SK-MEL-5 (cell line): Measurements from ENCODE around the gene MORC1. TPM values are rescaled to one million over a fixed set of nuclear protein-coding genes. Genes with fewer than 3 reads are reported as not detected.
A peak's percentile ranks its signal among the peaks of the same experiment; 100 is the strongest.
"Not testable (repeated sequence)": the region's sequence is repeated elsewhere in the genome, so short reads cannot be mapped to it uniquely, and the experiment has no call there.

Source experiments
- DNase-seq: peaks from one replicate; pipeline ENCODE4 v3.0.0-alpha.2; 2016; ENCODE audit warnings: low read depth, low spot score
- in situ Hi-C: cut with HindIII; loops from 2 replicates; pipeline ENCODE4 v1.10.0; 2016; ENCODE audit warnings: low sequenced_read_pairs, high pct_unique_total_duplicates, low pct_unique_long_range_greater_than_20kb
- total RNA-seq: library from RNA; depleted of rRNA; stranded (reverse); fragments of >200 nt; shearing (Covaris generic); gene quantifications from 2 replicates; pipeline ENCODE4 v1.2.3, GENCODE V29; 2014

Gene MORC1
- total RNA-seq, 1 experiment from 2014 or later, result 0.11 TPM

DNA sequence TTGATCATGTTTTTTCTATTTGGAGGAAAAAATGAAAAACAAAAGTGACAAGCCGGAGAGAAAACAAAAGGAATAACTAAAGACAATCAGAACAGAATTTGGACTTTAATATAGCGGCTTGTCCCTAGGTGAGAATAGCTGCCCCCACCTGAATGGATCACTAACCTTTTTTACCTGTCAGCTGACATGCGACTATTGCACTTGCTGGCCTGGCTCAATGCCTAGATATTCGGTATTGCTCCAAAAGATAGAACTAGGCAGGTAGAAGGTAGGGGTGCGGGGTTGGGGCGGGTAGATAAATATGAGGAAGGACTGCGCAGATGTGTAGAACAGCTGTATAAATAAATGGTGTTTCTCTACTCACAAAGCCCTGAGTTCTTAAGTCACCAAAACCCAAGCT lies 650 bp upstream of the MORC1 start:
- no peak for DNase-seq
- in situ Hi-C loops, result no loop called here

DNA sequence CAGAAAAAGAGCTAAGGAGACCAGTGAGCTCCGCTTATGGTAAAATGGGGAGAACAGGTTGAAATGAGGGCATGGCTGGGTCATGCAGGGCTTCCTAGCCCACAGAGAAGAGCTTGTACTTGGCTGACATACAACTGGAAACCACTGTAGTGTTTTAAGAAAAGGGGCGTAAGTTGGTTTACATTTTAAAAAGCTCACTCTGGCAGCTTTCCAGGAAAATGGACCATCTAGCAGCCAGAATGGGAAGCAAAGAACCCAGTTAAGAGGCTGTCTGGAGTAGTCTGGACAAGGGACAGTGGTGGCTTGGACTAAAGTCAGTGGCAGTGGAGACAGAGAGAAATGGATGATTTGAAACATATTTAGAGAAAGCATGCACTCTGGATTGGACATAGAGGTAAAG lies 1.9 kb downstream of the MORC1 start:
- in situ Hi-C loops, result no loop called here
- DNase-seq, result no peak

DNA sequence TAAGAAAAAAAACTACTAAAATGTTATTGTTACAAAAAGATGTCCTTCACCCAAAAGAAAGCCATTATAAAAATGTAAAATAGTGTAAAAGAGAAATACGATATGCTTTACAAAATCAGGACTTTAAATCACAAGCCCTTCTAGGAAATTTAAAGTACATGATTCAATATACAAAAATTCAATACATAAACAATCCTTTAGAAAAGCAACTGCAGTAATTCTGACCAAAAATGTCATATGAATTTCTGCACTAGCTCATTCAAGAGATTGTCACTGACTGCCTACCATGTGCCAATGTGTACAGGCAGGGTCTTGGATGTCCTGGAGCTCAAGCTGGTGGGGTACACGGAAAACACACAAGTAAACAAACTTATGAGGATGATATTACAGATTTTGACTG lies 2.5 kb downstream of the MORC1 start:
- no peak for DNase-seq
- in situ Hi-C loops, result no loop called here

DNA sequence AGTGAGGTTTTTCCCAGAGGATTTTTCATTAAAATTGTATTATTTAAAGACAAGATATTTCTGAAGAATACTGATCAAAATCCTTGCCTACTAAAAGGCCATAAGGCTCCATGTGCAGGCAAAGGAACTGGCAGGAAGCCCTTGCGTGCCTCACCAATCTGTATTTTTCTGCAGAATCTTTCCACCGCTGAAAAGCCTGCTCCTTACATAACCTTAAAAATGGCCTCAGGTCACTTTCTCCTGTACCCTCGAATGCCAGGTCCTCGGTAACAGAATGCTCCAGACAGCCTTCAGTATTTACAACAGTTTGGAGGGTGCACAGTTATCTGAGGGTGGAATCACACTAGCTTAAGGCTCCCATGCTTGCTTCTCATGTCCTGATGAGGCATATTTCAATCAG lies 3.2 kb downstream of the MORC1 start:
- no peak for DNase-seq
- in situ Hi-C loops, result no loop called here

DNA sequence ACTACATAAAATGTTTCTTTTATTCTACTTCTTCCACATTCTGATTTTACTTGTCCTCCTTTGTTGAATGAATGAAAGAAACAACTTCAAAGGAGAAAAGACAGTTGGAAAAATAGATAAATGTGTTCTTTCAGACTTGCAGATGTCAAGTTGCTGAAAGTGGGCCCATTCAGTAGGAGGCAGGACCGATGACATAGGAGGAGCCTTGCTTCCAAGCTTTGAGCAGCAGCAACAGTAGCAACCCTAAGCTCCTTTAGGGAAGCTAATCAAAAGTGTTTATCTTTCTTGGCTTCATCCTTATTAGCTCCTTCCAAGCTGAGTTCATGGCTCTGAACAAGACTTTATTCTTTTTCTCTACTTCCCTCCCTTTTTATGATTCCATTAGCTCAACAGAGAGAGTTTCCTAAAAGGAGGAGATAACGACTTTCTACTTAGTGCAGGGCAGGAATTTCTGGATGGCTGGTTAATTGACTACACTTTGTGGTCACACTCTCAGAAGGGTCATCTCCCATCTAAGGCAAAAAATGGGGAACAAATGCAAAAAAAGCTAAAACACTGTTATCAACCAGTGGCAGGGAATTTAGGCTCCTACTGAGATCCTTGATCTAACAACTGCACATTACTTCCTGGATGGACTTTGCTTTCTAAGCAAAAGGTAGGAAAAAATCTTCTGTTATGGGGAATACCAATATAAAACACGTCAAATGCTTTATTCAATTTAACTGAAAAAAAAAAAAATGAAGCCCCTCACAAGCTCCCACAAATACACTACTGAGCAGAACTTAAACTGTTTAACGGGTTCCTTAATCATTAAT lies 4.8 kb downstream of the MORC1 start:
- in situ Hi-C loops, result no loop called here
- DNase-seq, result no peak

DNA sequence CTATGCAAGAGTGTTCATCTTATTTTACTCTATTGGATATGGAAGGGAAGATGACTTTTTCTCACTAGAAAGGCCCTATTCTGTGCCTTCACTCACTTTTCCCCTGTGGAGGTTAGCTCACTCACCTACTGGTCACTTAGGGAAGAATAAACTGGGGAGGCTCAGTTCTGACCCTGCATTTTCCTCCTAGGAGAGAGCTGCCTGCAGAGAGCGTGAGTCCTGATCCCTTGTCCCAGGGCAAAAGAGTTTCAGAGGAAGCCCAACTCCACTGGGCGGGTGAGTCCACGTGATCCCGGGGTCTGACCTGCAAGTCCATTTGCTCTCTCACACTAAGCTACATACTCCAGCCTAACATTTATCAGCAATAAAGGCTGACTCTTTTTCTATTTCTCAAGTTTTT lies 8.4 kb downstream of the MORC1 start:
- no peak for DNase-seq
- in situ Hi-C loops, result no loop called here

DNA sequence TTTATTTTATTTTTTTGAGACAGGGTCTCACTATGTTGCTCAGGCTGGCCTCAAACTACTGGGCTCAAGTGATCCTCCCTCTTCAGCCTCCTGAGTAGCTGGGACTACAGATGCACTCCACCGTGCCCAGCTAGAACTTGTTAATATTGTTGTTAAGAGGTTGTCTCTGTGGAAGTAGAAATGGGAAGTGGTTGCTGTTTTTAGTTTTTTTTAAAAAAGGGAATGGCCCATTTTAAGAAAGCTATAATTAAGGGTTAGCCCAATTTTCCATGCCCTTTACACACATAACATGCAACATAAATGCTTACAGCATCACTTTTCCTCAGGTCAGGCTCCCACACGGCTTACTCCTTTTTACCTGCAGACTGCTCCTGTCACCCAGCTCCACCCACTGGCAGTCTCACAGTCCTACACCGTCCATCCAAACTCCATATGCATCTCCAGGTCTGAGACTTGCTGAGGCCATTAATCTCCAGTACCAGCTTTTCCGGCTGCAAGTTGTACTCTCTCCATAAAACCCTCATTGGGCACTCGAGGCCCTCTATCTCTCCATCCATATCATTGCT lies 19.8 kb downstream of the MORC1 start:
- in situ Hi-C loops, result no loop called here

DNA sequence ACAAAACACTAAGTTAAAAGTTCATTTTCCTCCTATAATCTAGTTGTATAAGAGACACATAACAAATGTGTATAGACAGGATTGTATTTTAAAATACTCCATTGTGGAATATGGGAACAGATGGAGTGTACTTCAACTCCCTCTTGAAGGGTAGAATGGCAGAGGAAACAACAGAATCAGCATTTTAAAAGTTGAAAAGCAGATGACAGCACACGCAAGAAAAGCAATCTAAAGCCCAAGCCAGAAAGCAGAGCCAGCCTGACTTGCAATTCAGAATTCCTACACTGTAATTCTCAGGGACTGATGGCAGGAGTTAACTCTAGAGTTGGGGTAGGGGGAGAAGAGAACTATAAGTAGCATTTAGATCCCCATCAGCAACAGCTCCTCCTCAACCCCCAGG lies 22.8 kb downstream of the MORC1 start:
- in situ Hi-C loops, result no loop called here
- no peak for DNase-seq

More for the DNA sequence above, 19.8 kb downstream of the MORC1 start:
- DNase-seq, result peak; percentile 20

DNA sequence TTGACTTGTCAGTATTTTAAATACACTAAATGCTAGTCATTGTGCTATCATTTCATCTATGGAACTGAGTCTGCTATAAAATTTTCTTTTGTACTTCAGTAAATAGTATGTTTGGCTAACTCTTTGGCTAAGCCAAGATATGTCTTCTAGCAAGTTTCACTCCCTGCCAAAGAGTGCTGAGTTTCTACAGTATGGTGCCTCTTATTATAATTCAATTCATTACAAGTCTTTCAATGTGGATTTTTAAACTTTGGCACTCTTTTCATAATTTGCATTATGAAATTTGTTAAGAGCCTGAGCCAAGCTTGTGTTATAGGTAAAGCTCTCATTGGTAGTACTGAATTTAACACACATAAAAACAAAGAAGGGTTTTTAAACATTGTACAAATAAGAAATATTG lies 24.4 kb downstream of the MORC1 start:
- no peak for DNase-seq
- in situ Hi-C loops, result no loop called here

DNA sequence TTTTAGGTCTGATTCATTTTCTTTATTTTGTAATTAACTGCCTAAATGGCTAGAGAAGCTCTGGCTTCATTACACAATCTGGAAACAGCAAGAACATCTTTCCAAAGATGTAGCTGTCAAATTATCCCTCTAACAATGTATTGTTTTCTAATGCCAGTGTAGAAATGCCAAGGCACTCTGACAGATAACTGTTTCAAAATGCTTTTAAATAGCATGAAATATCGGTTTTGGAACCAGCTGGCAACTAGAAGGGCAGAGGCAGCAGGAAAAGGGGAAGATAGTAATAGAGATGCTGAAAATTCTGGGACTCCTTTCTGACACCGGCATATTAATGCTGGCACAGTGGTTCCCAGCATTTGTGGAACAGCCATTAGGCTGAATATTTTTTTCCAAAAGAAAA lies 26.1 kb downstream of the MORC1 start:
- in situ Hi-C loops, result no loop called here
- DNase-seq, result no peak

DNA sequence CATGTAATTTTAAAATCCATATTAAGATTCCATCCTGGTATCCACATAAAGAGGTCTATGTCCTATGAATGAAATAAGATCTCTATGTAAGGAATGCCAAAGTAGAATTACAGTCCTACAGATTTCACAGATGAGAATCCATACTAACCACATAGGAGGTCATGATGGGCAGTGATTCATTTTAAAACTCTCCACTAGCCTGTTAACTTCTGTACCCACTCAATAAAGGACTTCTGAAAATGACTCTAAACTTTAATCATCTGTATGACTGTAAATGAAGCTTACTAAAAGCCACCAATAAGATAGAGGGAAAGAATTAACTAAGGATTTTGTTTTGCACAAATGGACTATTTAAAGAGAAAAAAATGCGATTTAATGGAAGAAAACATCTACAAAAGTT lies 28.7 kb downstream of the MORC1 start:
- in situ Hi-C loops, result no loop called here
- no peak for DNase-seq

DNA sequence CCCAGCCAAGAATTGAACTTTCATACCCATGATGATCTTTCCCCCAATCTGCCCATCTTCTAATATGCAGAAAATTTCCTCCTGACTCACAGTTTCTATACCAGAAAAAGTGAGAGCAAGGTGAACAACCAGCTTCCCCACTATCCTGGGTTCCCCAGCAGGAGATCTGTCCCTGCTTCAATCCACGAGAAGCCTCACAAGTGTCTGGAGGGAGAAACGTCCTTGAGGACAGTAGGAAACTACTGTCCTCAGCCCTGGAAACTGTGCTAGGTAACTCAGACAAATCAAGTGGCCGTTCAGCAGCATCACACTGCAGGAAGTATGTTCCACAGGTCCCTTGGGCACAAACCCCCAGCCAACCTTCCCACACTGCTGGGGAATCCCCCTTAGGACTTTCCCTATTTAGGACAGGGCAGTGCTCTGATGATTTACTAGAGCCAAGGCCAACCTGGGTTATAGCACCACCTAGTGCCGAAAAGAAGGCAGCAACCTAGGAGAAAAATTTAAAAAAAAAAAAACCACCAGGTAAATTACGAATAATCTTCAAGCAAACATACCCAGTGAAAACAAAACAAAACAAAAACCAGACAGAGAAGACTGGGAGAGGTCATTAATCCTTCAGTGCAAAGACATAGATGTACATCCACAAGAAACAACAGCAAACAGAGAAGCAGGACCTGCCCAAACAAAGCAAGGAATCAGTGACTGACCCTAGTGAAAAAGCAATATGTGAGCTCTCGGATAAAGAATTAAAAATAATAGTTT lies 36.0 kb downstream of the MORC1 start:
- in situ Hi-C loops, result no loop called here

DNA sequence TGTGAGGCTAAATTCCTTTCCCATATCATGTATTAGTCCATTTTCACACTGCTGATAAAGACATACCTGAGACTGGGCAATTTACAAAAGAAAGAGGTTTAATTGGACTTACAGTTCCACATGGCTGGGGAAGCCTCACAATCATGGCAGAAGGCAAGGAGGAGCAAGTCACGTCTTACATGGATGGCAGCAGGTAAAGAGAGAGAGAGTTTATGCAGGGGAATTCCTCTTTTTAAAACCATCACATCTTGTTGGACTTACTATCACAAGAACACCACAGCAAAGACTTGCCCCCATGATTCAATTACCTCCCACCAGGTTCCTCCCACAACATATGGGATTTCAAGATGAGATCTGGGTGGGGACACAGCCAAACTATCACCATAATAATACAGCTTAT lies 37.8 kb downstream of the MORC1 start:
- DNase-seq, in situ Hi-C loops: not testable (repeated sequence)

More for the DNA sequence above, 36.0 kb downstream of the MORC1 start:
- peak; percentile 63 for DNase-seq

DNA sequence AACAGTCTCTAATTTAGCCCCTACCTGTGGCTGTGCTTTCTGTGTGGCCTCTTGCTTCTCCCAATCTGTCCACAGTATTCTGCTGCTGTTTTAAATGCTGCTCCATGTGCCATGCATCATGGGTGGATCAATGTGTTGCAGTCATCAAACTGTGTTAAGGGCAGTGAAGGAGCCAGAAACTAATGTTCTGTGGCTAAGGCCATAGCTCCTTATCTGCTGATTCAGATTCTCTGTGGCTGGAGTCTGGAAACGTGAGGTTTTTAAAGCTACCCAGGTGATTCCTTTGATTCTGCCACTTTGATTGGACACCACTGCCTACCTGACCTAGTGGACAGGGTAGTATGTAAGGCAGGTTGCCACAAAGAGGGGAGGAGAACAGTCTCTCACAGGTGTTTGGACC lies 44.8 kb downstream of the MORC1 start:
- no peak for DNase-seq
- in situ Hi-C loops, result no loop called here

DNA sequence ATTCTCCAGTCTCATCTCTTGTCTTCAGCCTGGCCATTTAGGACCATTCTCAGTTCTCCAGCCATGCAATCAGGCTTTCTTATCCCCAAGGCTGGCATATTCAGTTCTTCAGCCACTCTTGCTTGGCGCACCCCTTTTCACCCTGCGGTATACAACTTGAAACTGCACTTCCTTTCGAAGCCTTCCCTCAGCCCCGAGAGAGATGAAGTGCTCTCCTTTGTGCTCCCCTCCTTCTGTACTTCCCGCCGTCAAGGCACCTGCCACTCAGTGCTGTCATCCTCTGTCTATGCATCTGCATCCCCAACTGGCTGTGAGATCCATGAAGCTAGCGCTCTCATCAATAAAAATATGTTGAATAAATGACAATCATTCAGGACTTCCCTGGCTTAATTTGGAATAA lies 45.7 kb downstream of the MORC1 start:
- in situ Hi-C loops, result no loop called here
- no peak for DNase-seq

DNA sequence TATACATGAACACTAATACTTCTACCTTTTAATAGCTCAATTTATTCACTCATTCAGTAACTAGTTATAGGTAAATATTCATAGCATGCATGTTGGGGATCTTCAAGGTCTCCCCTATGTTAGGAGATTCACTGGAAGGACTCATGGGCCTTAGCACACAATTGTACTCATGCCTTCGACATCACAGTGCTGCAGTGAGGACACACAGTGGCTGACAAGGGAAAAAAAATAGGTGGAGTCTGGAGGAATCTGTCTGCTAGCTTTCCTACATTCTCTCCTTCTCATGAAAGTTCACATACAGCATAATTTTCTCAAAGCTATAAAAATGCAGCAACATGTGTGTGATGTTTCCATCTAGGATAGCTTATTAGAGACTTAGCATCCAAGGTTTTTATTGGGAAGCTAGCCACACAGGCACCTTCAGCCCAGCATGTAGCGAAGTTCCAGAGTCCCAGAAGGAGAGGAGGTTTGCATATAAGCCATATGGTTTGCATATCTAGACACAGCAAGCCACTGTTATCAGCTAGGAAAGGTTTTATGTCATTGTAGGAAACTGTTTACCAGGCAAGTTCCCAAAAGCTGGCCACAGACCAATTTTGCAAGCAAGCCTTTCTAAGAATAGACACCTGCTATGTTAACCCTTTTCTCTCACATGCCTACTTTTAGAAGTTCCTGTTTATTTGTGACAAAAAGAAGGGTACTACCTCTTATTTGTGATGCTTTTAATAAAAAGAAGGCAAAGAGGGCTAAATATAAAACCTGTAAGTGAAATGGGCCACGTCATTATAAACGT lies 46.4 kb downstream of the MORC1 start:
- DNase-seq, result peak; percentile 22
- in situ Hi-C loops, result no loop called here

DNA sequence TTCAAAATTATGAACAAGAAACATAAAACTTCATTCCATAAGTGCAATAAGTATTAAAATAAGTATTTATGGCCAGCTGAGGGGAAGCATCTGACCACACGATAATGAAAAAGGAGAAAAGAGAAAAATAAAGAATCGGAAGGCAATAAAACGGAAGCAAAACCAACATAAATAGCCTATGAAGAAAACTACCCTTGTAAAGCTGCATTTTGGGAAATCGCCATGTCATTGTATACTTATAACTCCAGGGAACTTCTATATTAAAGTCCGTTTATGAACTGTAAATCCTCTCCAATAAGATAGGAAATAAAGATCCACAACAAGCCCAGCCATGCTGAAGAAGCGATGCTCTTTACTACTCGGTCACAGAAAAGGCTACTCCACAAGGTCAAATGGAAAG lies 47.7 kb downstream of the MORC1 start:
- in situ Hi-C loops, result no loop called here
- no peak for DNase-seq

DNA sequence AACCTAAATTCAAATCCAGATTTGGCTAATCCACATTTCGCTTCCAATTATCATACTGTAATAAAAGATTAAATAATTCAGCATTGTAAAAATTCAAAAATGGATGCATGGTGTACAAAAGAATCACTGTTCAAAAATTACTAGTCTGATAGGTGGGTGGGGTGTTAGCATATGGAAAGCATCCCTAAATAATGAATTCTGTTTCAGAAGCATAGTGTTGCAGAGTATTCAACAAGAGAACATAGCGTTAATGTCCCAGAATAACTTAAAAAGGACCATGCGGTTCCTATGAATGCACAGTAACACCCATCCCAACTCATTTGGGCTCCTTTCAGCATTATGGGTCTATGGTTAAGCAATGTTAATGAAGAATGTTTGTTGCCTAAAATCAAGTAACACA lies 51.1 kb downstream of the MORC1 start:
- DNase-seq, result no peak
- in situ Hi-C loops, result no loop called here
